NOMO-1 (cell line): ENCODE data around the gene LMAN1L.

Source experiments
- DNase-seq, 2 experiments: peaks; one replicate each; lab custom pipeline; 2025; ENCODE audit not compliant: unreplicated experiment in 2 of 2; lab: John Stamatoyannopoulos, UW

The LMAN1L gene

GRCh38 chr15:74809956-74810355 is 2.7 kb upstream of the LMAN1L start:
- DNase-seq, result no peak

DNA sequence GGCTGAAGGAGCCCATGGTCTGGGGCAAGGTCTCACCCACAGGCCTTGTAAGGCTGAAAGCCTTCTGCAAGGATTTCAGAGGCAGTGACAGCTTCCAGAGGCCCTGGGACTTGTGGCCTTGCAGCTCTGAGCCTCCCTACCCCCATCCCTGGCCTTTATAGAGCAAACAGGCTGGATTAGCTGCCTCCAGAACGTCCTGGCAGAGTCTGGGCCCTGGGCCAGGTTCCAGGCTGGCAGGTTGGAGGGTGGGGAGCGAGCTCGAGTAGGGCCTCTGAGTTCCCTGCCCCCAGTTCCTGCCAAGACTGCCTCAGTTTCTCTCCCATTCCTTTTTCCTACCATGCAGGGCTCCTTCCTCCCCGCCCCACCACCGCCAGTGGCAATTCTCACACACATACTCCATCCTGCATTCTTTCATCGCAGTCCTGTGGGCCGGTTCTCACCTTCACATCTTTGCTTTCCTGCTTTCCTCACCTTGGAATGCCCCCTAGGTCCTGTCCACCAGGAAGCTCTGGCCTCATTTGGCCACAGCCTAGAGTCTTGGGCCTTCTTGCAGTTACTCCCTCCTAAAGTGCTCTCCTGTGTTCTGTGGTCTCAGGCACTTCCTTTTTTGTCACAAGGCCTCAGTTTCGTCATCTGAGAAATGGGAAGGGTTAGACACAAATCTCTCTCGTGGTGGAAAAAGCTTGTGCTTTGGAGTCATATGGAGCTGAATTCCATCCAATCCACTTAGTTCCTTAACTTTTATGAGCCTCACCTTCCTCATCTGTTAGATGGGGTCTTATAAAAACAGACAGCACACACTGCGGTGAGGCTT is 2.7 kb downstream of the LMAN1L start:
- no peak for DNase-seq

GRCh38 chr15:74815961-74816360 is 3.3 kb downstream of the LMAN1L start:
- no peak for DNase-seq

- no peak for DNase-seq
Observed at GRCh38 chr15:74816624-74817369, 4.2 kb downstream of the LMAN1L start.

DNA sequence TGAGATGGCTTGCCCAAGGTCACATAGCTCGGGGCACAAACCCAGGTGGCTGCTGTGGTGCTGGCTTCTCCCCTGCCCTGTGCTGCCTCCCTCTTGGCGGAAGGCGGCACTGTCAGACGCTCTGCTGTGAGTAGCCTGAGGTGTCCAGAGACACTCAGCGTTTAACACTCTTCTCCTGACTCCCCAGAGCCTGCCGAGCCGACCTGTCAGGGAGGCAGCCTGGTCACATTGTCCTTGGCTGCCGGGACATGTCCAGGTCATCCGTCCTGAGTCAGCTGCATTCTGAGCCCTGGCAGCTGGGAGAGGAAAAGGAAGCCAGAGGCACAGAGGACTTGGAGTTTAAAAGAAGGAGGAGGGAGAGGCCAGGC is 4.7 kb downstream of the LMAN1L start:
- no peak for DNase-seq

- no peak for DNase-seq
Observed at GRCh38 chr15:74820056-74820455, 7.4 kb downstream of the LMAN1L start.

DNA sequence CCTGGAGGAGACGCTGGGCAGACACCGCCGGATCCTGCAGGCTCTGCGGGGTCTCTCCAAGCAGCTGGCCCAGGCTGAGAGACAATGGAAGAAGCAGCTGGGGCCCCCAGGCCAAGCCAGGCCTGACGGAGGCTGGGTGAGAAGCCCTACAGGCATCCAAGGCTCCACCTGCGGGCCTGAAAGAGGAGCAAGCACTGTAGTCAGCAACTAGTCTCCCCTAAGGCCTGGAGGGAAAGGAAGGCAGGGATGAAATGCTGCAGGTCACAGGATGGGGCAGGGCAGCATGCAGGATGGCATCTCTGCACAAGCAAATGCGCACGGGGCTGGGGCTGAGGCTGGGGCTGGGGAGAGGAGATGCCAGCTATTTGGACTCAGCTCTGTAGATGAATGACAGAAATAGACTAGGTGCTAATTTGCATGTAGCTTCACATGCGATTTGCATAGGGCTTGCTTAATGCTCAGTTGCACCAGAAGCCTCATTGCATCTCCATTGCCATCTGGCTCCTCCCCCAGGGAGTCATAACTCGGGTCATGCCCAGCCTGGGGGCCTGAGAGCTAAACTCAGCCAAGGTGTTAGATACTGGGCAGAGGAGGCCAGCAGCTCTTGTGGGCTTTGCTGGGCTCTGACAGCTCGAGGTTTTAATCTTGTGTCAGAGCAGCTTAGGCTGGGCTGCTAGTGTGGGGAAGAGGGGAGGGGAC is 8.6 kb downstream of the LMAN1L start:
- peak in 1 of 2 experiments; percentile 30 for DNase-seq

DNA sequence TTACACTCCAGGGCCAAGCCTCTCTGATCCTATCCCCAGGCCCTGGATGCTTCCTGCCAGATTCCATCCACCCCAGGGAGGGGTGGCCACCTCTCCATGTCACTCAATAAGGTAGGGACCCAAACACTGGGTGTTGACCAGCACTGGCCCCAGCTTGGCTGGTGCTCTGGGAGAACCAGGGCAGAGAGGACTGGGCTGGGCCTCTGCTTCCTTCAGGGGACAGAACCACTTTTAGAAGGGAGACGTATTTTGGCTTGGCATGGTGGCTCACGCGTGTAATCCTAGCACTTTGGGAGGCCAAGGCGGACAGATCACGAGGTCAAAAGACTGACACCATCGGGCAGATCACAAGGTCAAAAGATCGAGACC is 9.1 kb downstream of the LMAN1L start:
- no peak for DNase-seq

- no peak for DNase-seq
Observed at GRCh38 chr15:74822233-74822632, 9.6 kb downstream of the LMAN1L start.

DNA sequence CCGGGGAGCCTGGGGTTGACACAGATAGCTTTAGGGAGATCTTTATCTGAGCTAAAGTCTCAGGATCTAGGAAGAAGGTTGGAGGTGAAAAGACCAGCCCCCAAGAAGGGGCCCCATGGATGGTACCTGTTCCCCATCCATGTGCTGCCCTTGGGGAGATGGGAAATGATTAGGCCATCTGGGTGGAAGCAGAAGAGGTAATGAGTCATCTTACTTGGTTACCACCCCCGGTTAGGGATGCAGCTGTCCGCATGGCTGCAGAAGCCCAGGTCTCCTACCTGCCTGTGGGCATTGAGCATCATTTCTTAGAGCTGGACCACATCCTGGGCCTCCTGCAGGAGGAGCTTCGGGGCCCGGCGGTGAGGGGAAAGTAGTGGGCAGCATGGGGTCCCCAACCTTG is 10.7 kb downstream of the LMAN1L start:
- no peak for DNase-seq

DNA sequence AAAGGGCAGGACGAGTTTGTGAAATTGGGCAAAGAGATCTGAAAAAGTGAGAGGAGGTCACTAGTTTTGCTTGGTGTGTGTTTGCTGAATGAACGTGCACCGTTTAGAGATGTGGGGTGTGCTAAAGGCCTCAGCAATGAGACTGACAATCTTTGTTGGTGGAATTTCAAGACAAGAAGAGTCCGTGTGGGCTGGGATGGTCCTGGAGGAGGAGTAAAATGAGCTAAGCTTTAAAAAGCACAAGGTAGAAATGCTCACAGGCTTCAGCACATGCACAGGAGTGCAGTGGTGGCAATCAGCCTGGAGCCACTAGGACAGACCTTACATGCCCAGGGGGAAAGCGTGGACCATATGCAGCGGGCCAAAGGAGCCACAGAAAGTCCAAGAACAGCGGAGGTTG is 12.3 kb downstream of the LMAN1L start:
- DNase-seq, result no peak

- no peak for DNase-seq
Observed at GRCh38 chr15:74825866-74826265, 13.2 kb downstream of the LMAN1L start.

- no peak for DNase-seq
Observed at GRCh38 chr15:74826364-74826819, 13.8 kb downstream of the LMAN1L start, which contains the start of gene CPLX3. Gene CPLX3 (plus strand): TSS chr15:74826627. CDS start chr15:74826704, 77 bp downstream.

- DNase-seq, result no peak
Observed at GRCh38 chr15:74826921-74827320, 14.3 kb downstream of the LMAN1L start.

DNA sequence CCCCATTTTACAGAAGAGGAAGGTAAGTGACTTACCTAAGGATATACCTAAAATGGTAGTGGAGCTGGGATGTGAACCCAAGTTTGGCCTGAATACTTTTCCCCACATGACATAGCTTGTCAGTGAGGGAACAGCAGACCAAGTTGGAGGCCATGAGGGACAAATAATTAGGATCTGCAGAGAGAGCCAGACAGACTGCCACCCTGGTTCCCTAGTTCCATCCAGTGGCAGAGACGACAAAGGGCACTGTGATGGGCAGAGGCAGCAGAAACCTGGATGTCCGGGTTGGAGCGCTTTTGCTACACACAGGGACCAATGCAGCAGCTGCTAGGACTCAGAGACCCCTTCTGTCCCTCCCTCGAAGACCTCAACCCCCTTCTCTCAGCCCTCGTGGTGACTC is 15.0 kb downstream of the LMAN1L start:
- no peak for DNase-seq

DNA sequence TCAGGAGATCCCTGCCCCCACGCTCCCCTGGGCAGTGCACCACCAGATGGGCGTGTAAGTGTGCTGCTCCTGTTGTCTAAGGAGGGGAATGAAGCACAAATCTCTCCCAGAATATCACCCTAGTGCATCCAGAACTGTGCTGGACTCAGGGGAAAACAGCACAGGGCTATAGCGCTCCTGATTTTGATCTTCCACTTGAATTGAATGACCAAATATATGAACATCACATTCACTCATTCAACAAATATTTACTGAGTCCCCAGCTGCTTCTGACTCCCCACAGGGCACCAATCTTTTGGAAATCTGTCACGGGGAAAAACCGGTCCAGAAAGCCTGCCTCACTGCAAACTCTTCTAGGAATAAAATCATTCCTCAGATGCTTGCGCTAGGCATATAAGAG is 16.2 kb downstream of the LMAN1L start:
- no peak for DNase-seq

DNA sequence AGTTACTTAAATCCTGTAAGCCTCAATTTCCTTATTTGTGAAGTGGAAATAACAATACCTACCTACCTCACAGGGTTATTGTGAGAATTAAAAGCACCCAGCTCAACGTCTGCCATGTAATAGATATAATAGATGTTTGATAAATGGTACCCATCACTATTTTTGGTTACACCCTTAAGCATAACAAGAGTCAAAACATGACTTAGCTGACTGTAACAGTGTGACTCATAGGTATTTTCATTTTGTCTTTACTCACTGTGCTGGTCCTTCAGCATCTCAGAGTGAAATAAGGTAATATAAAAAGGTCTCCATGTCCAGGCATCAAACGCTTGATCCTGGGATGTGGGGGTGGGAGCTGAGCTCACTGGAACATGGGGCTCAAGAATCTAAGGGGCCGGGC is 16.9 kb downstream of the LMAN1L start:
- no peak for DNase-seq

- no peak for DNase-seq
Observed at GRCh38 chr15:74829991-74830390, 17.4 kb downstream of the LMAN1L start.

DNA sequence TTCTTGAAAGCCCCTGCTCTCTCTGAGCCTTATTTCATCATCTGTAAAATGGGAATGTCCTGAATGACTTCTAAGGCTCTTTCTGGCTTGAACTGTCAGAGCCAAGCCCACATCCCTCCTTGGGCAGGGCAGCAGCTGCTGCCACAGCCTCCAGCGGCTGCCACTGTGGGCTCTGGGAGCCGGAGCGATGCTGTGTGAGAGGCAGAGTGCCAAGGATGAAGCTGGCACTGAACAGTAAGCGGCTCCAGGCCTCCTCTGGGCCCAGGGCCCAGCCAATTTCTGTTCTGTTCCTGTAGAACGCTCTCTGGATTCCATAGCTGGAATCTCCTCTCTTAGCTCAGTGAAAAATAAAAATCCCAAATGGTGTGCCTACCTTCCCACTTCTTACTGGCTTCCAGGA is 18.2 kb downstream of the LMAN1L start:
- no peak for DNase-seq

DNA sequence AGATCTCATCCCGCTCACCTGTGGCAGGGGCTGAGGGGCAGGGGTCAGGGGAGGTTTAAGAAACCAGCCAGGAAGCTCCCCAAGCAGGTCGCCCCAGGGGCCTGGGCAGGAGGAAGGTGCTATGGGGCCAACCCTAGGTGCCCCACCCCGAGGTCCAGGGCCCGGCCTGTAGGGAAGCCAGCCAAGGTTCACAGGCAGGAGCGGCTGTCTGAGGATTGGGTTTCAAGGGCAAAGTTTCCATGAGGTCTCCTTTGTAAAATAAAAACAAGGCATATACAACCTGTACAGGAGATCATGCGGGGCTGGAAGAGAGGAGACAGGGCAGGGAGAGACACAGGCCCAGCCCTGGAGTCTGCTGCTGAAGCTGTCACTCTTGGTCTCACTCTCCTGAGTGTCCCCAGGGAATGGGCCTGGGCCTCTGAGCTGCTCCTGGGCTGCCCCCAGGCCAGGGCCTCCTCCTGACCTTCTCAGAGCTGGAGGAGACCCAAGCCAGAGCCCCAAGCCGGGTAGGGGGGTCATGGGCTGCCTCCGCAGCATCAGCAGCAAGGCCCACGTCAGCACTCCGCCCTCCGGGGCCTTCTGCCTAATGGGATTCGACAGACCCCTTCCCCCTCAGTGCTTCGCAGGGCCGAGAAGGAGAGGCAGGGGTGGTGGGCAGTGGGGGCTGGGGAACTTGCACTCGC is 19.3 kb downstream of the LMAN1L start:
- no peak for DNase-seq

DNA sequence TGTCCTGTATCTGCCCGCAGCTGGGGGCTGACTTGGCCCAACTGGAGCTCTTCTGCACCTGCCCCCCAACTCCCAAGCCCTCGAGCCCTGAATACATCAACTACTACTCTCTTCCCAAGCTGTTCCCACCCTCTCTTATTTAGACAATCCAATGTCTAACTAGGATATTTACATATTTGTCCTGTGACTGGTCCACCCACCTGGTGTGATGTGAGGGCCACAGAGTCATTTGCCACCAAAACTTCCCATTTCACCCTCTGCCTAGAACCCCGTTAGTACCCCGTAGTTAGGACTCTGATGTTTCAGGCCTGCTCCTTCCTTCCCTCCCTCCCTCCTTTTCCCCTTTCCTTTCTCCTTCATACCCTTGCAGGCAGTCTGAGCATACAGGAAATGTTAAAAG is 20.2 kb downstream of the LMAN1L start:
- no peak for DNase-seq
